GM19043 (cell line): ENCODE results near the gene XKRX.

Source experiments
- ATAC-seq: cut with Tn5 transposase; IDR thresholded peaks from one replicate; pipeline ENCODE4 v1.9.1; 2021; ENCODE audit warnings: low read depth; ENCODE audit not compliant: unreplicated experiment

XKRX gene

DNA sequence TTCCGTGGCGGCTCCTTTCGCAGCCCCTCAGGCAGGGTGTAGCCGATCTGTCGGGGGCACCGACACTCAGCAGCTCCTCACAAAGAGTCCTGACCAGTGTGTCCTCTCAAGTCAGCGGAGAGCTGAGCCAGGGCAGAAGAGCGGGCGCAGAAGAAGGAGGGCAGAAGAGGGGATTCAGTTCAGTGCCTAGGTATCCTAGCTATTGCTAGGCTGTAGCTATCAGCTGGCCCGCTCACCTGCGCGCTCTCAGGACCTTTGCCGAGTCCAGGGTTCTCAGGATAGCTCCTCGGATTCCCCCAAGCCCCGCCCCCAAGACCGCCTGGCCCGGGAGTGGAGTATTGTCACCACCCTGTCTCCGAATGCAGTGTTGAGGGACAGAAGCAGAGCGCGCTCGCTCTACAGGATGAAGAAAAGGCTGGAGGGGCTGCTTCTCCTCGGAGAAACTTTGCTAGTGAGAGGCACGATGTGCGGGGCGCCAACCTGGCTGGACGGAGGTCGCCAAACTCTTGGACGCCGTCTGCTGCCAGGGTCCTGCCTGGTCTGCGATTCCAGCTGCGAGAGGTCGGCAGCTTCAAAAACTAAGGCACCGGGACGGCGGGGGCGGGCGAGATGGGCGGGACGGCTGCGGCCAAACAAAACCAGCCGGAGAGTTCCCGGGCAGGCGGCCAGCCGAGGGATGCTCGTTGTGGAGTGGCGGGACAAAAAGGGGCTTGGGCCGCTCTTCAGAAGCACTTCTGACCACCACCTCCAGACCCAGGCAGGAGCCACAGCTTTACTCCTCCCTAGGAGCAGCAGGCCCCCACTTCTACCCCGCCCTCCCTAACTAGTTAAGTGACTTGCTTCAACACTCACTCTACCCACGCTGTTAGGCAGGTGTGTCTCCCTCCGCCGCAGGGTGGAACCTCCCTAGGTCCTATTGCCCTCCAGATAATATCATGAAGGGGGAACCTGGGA, at the start of gene XKRX:
TSS of gene XKRX (minus strand) at position 258 of the 954 bp plus-strand sequence. CDS start 613 bp downstream, outside the sequence.
- ATAC-seq: no peak

DNA sequence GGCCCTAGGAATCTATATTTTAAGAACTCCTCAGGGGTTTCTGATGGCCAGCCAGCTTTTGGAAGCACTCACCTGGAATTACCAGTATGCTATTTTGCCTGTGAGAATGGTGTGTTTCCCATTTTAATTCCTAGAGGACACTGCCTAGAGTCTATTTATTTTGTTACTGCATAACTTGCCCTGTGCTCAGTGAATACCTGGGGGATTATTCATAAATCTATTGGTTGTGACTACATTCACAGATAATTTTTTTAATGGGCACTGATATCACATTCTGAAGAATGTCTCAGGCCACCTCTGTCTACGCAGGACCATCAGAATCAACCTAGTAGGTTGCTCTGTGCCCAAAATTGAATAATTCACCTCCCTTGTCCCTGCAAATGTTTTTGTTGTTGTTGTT, 47.5 kb upstream of the XKRX start:
- ATAC-seq: no peak

DNA sequence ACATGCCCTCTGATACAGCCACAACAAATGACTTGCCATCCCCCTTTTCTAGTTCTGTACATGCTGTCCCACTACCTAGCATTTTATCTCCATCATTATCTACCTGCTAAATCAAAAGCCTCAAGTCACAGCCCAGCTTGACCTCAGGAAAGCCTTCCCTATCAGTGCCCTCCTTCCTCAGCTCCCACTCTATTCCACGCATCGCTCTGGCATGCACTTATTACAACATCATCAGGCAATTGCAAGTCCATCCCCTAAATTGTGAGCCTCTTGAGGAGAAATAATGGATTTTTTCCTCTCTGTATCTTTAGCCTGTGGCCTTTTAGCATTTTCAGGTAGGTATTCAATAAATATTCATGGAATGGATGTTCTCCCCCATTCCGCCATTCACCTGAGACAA, 46.5 kb upstream of the XKRX start:
- no peak for ATAC-seq

DNA sequence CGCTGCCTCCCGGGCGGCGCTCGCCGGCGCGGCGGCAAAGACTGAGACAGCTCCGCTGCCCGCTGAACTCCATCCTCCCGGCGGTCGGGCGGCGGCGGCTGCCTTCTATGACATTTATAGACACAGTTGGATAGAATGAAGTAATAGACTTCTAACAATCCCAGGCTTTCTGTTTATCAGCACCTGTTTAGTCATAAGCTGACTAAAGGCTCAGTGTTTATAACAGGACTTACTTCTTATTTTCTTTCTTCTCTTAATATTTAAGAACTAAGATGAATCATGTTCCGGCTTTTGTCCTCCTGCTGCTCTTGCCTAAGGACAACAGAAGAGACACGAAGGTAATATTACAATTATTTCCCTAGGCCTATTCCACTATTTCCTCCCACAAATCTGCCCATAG, 44.7 kb upstream of the XKRX start:
- no peak for ATAC-seq

DNA sequence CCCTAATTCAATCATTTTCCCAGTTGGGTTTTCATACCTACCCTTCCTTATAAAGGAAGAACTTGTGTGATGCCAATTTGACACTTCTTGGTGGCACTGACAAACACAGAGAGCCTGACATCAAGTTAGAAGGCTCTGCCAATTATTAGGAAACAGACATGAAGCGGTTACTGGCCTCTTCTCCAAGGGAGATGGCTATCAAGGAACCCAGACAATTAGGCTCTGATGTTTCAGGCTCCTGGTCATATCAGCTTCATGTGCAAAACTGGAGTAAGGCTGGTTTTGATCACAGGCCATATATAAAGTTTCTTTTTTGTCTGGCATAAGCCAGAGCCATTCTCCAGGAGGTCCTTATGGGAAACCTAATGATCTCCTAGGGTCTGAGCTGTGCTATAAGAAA, 41.2 kb upstream of the XKRX start:
- ATAC-seq: no peak

DNA sequence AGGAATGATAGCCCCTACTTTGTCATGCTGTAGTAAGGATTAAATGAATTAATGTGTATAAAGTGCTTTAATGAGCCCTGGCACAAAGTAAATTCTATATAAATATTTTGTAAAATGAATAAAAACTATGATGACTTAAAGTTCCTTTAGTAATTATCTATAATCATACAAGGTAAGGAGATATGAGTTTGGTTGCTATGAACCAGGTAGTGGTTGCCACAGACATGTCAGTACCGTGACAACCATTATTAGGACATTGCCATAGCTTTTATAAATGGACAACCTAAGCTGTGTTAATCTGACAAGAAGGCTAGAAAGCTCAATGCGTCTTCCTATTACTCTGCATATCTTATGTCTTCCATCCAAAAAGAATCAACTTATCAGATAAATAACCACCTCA, 40.7 kb upstream of the XKRX start, which contains the start of gene ARL13A:
TSS of gene ARL13A (plus strand) at position 301 of the 400 bp plus-strand sequence. CDS start 3,982 bp downstream, outside the sequence.
- no peak for ATAC-seq

DNA sequence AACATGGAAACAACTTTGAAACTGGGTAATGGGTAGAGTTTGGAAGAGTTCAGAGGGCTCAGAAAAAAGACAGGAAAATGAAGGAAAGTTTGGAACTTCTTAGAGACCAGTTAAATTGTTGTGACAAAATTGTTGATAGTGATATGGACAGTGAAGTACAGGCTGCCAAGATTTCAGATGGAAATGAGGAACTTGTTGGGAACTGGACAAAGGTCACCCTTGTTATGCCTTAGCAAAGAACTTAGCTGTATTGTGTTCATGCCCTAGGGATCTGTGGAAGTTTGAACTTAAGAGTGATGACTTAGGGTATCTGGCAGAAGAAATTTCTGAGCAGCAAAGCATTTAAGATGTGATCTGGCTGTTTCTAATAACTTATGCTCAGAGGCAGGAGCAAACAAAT, 35.6 kb upstream of the XKRX start:
- ATAC-seq: no peak

DNA sequence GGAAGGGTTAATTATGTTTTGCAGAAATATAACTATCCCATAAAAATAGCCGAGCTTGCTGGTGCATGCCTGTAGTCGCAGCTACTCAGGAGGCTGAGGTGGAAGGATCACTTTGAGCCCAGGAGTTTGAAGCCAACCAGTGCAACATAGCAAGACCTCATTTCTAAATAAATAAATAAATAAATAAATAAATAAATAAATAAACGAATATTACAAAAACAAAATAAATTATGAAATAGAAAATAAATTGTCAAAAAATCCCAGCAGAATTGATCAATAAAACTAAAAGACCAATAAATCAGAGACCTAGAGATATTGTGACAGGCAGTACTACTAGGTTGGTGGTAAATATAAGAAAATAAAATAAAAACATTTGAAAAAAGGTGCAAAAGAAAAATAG, 34.1 kb upstream of the XKRX start:
- no peak for ATAC-seq

DNA sequence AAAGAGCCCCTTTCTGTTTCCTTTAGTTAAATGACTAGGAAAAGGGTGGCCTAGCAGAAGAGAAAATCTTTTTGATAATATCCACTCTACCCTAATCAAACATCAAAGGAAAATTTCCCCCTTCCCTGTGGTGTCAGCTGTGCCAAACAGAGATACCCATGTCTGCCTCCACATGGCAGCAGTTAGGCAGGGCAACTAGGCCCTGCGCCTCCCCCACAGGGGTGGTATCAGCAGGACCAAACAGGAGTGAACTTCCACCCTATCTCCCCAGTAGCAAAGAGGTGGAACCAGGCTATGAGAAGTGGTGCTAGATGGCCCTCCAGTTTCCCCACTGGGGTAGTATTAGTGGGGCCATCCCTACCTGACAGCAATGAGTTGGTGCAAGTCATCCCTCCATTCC, 19.8 kb upstream of the XKRX start:
- no peak for ATAC-seq

DNA sequence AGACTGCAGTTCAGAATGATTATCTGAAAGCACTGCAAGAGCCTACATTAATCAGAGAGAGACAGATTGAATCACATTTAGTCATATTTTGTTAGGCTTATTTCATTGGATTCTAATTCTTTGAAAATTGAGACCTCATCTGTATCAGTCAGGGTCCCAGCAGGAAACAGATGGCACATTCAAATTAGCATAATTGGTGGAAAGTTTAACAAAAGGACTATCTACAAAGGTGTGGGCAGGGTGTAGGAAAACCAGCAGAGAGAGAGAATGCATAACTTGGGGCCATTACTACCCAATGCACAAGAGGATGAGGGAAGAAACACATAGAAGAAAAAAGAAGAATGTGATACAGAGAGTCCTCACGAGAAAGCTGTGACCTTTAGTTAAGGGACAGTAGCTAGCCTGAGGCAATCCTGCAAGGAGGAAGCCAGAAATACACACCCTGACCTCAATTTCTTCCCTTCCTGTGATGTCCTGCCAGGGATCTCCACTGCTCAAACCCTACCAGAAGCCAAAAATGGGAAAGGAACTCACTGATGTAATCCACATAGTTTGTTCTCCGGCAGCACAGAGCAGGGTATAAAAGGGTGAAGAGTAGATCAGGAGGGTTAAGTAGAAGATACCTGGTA, 17.7 kb upstream of the XKRX start:
- no peak for ATAC-seq

DNA sequence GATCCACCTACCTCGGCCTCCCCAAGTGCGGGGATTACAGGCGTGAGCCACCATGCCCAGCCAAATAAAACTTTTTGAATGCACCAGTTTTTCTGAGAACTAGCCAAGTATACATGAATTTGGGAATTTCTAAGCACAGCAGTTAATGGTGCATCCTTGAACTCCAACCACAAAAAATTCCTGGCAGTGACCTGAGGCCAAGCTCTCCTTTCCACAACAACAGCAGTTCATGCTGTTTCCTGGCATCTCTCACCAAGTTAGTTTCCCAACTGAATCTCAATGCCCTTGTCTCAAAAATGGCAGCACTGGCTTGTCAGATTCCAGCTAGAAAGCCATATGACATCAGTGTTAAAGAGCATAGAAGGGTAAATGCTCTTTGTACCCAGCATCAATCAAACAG, 15.9 kb upstream of the XKRX start:
- ATAC-seq: no peak

DNA sequence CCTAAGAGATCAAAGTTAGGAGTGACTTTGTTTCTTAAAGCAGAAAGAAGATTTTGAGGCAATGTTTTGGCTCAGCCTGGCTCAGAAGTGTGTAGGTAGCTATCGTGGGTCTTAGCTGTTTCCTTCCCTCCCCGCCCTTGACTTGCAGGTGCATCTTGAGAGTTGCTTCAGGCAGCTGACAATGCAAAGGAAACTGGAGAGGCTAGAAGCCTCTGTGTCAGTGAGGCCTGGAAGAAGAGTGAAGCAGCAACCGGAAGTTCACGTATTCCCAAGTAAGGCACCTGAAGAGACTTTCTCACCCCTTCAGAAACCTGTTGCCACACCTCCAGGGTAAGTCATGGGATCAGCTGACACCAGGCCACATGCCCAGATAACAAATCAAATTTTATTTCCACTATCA, 10.6 kb upstream of the XKRX start:
- no peak for ATAC-seq

DNA sequence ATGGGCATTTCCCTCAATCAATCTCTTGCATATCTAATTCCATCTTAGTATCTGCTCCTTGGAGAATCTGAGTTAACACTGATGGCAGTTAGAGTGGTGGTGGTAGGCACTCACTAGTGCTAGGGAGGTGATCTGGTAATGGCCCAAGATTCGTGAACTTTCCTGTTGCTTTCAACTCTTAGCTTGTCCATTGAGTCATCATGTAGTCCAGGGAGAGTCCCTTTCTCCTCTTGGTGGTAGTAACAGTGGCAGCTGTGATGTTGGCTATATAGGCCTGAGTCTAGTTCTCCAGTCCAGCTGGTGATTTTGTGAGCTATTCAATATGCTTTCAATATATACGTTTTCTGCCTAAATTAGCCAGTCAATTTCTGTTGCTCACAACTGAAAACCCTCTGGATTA, 7.0 kb upstream of the XKRX start:
- ATAC-seq: no peak

DNA sequence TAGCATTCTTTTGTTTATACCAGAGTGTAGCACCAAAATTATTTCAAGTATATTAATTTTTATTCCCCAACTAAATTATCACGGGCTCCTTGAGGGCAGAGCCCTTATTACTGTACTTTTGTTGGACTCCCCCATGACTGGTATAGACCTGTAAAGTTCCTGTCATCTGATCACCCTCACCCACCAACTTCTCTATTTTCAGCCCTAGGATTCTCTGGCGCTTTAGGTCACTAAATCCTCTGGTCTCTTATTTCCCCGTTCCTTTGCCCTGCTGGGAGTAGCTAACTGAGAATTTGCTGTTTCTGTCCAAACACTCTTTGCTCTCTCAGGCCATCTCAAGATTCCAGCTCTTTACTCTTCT, 3.2 kb upstream of the XKRX start:
- no peak for ATAC-seq

DNA sequence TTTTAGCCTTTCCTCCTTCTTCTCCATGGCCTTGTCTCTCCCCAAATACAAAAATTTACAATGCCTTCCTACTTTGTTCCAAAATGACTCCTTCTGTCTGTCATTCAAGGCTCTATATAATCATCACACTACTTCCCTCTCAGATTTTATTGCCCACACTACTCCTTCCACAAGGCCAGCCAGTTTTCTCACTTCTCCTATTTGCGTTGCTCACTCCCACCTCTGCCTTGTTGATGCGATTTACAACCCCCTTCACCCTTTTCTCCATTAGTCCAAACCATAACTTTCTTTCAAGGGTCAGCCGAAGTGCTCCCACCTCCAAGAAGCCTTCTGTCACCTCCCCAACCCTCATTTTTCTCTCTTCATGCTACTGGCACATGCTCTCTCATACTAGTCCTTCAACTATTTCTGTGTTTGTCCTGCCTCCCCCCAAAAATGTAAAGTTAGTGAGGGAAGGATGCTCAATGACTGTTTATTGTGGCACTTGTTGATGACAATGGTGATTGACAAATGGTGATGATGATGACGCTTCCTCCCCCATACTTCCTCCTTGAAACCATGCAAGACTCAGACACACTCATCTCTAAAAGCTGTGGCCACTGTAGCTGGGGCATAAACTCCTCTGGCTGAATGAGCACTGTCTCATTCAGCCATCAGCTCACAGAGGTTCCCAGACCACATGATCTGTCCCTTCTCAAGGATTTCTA, 2.7 kb upstream of the XKRX start:
- ATAC-seq: peak; percentile 40

DNA sequence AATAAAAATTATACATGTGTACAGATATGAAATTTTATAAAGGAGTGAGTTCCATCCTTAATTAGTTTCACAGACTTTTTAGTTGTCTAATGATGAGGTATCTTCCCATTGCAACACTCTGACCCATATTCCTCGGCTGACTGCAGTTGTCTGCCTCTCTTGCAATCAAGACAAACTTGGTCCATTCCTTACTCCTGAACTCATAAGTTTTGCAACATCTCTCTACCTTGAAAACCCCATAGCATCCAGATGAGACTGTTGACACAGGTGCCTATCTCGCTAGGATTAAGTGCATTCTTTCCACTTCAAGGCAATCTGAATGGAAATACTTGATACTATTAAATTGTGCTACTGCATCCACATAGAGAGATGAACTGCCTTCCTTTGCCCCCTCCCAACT, 2.3 kb downstream of the XKRX start:
- no peak for ATAC-seq

DNA sequence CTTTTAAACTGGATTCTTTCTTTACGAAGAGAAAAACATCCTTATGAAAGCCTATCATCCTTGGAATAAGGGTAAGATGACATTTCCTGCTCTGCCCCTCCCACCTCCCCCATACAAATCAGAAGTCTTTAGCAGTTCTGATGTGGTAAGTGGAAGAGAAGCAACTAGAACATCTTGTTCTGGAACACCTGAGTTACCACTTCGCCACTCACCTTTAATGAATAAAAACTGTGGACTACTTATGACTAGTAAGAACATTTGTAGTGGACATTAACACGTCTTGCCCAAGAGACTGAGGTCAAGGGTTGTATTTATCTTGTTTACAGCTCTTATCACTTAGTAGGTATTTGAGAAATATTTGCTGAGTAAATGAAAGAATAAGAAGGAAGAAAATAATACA, 4.3 kb downstream of the XKRX start:
- no peak for ATAC-seq

DNA sequence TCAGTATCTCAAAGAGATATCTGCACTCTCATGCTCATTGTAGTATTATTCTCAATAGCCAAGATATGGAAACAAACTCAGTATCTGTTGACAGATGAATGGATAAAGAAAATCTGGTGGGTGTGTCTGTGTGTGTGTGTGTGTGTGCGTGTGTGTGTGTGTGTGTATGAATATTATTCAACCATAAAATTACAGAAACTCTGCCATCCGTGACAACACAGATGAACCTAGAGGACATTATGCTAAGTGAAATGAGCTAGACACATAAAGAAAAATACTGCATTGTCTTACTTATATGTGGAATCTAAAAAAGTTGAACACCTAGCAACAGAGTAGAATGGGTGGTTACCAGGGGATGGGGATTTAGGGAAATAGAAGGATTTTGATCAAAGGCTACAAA, 13.2 kb downstream of the XKRX start:
- ATAC-seq: no peak

DNA sequence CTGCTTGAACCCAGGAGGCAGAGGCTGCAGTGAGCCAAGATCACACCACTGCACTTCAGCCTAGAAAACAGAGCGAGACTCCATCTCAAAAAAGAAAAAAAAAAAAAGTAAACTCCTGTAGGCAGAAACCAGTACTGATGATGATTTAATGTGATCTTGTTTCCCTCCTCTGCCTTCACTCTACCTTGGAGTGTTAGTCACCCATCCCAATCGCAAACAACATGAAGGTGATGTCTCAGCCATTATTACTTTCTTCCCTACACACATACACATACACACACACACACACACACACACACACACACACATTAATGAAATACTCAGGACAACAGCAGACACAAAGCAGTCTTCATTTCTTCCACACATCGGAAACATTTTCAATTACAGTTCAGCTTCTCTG, 15.6 kb downstream of the XKRX start:
- ATAC-seq: no peak

DNA sequence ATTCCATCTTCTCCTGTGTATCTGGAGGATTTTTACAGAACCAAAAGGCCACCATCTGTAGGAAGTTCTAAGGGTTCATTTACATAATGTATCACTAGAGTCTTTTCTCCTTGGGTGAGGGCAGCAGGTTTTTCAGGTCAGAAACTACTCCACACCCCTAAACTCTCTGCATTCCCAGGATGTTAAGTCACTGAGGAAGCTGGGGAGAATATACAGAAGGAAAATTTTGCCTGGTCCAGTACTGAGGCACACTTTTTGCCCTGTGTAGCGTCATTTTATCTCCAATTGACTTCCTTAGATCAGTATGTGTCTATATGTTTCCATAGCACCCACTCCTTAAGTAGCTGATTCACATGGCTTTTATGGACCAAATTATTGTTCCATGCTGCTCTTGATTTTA, 17.0 kb downstream of the XKRX start:
- no peak for ATAC-seq

DNA sequence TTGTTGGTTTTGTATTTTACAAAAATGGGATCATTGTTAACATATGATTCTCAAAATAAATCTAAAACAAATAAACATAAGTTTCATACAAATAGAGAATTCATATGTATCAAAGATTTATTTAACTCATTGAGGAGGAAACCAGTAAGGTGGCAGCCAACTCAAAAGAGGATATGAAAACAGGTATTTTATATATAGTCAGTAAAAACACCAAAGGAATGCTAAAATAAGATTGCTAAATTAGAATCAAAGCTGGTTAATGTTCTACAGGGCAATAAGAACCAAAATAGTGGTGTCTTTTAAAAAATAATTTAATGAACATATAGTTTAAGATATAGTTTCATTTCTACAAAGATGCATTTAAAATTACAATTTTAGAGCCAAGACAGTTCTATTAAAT, 23.1 kb downstream of the XKRX start:
- no peak for ATAC-seq
